H1 (cell line): ENCODE results near the gene NELL1. TPM values are rescaled to one million over a fixed set of nuclear protein-coding genes. Genes with fewer than 3 reads are reported as not detected.

Experiments used
- CTCF ChIA-PET: fragments of 300-600 bp; sonication (Branson Sonifier 250); formaldehyde crosslinking; loops from one replicate; lab custom pipeline; 2021; ENCODE audit not compliant: partially characterized antibody; lab: Charles Lee
- POLR2A ChIA-PET: fragments of 300-600 bp; sonication (Branson Sonifier 250); formaldehyde crosslinking; loops from one replicate; lab custom pipeline; 2021; ENCODE audit warnings: inconsistent platforms; ENCODE audit not compliant: partially characterized antibody; lab: Charles Lee
- DNase-seq, 2 experiments: peaks; one replicate each; pipeline versions ENCODE4 v3.0.0 to v3.0.0-alpha.2; 2010 to 2022; ENCODE audit warnings: low spot score in 2 of 2, low read depth in 1 of 2, mixed read lengths in 1 of 2
- FAIRE-seq: peaks from 2 replicates; lab custom pipeline; 2011; peaks lifted over from hg19 to GRCh38; lab: Jason Lieb, UNC
- H2AFZ ChIP-seq: 2 replicates; pipeline ENCODE4 v1.8.1; 2012; ENCODE audit warnings: low read length, inconsistent platforms
- H2AK5ac ChIP-seq: 2 replicates; pipeline ENCODE4 v1.6.1; 2013; ENCODE audit warnings: low read depth, low read length
- H2BK120ac ChIP-seq: replicated peaks from 2 replicates; pipeline ENCODE3; 2013; ENCODE audit warnings: low read depth, low read length, inconsistent platforms
- H2BK12ac ChIP-seq: 2 replicates; pipeline ENCODE4 v1.6.1; 2013; ENCODE audit warnings: low read depth, low read length
- H2BK15ac ChIP-seq: 2 replicates; pipeline ENCODE4 v1.6.1; 2013; ENCODE audit warnings: low read length
- H2BK20ac ChIP-seq: 2 replicates; pipeline ENCODE4 v1.6.1; 2013; ENCODE audit warnings: low read length
- H2BK5ac ChIP-seq: 2 replicates; pipeline ENCODE4 v1.6.1; 2013; ENCODE audit warnings: low read depth, low read length
- H3K14ac ChIP-seq: 2 replicates; pipeline ENCODE4 v1.6.1; 2013; ENCODE audit warnings: inconsistent platforms; ENCODE audit not compliant: insufficient read length
- H3K18ac ChIP-seq: 2 replicates; pipeline ENCODE4 v1.6.1; 2013; ENCODE audit warnings: low read length; ENCODE audit errors: extremely low read depth
- H3K23ac ChIP-seq: 2 replicates; pipeline ENCODE4 v1.6.1; 2013; ENCODE audit warnings: inconsistent platforms; ENCODE audit not compliant: insufficient read length
- H3K23me2 ChIP-seq: 2 replicates; pipeline ENCODE4 v1.6.1; 2013; ENCODE audit warnings: low read depth, low read length
- H3K27ac ChIP-seq: 2 replicates; pipeline ENCODE4 v1.6.1; 2011; ENCODE audit warnings: low read depth, low read length, inconsistent platforms
- H3K27me3 ChIP-seq, 4 experiments: replicated peaks in 1 of 4; 1 replicate in 1 of 4; 2 replicates in 3 of 4; pipeline versions ENCODE4 v1.6.1 to v1.8.1; 2011 to 2013; ENCODE audit warnings: low read length in 3 of 4, mild to moderate bottlenecking in 3 of 4, inconsistent platforms in 2 of 4, mixed read lengths in 2 of 4, moderate library complexity in 1 of 4; ENCODE audit not compliant: control insufficient read depth in 3 of 4, insufficient read depth in 3 of 4; ENCODE audit errors: extremely low read depth in 1 of 4
- H3K36me3 ChIP-seq, 4 experiments: 2 replicates each; pipeline versions ENCODE4 v1.6.1 to v1.8.1; 2011 to 2013; ENCODE audit warnings: mild to moderate bottlenecking in 4 of 4, low read length in 3 of 4, moderate library complexity in 2 of 4, control low read depth in 1 of 4, inconsistent platforms in 1 of 4; ENCODE audit not compliant: insufficient read depth in 4 of 4, control insufficient read depth in 2 of 4
- H3K4ac ChIP-seq: replicated peaks from 2 replicates; pipeline ENCODE3; 2013; ENCODE audit warnings: low read length, low read depth, mixed read lengths, inconsistent platforms; ENCODE audit not compliant: insufficient read length
- H3K4me1 ChIP-seq, 4 experiments: replicated peaks in 1 of 4; 1 replicate in 1 of 4; 2 replicates in 3 of 4; pipeline versions ENCODE4 v1.6.1 to v1.8.1; 2011 to 2013; ENCODE audit warnings: low read length in 3 of 4, inconsistent platforms in 2 of 4, mixed read lengths in 1 of 4; ENCODE audit not compliant: insufficient read depth in 4 of 4, control insufficient read depth in 3 of 4
- H3K4me2 ChIP-seq, 2 experiments: 2 replicates each; pipeline versions ENCODE4 v1.6.1 to v1.8.1; 2011 to 2013; ENCODE audit warnings: low read depth in 2 of 2, low read length in 2 of 2, control low read depth in 1 of 2, inconsistent platforms in 1 of 2, mild to moderate bottlenecking in 1 of 2; ENCODE audit not compliant: insufficient read depth in 1 of 2
- H3K4me3 ChIP-seq, 4 experiments: fragments of 200-600, 300-600 bp in 1 of 4; sonication (generic), shearing (Covaris generic), sonication (Bioruptor Twin) in 1 of 4; 2 replicates each; pipeline versions ENCODE4 v1.5.1 to v1.8.1; 2011 to 2016; ENCODE audit warnings: low read length in 4 of 4, low read depth in 3 of 4, control low read depth in 2 of 4, inconsistent platforms in 2 of 4, mild to moderate bottlenecking in 2 of 4, mixed read lengths in 1 of 4, moderate library complexity in 1 of 4; ENCODE audit not compliant: insufficient read depth in 2 of 4; ENCODE audit errors: extremely low read depth in 1 of 4
- H3K56ac ChIP-seq: replicated peaks from 2 replicates; pipeline ENCODE3; 2013; ENCODE audit warnings: low read depth, mild to moderate bottlenecking, mixed read lengths, low read length, inconsistent platforms; ENCODE audit not compliant: insufficient read length
- H3K79me1 ChIP-seq: 2 replicates; pipeline ENCODE4 v1.6.1; 2013; ENCODE audit warnings: low read depth, low read length, control low read depth
- H3K79me2 ChIP-seq, 2 experiments: 2 replicates each; pipeline versions ENCODE4 v1.6.1 to v1.8.1; 2012 to 2013; ENCODE audit warnings: low read length in 2 of 2, mild to moderate bottlenecking in 2 of 2, inconsistent platforms in 1 of 2; ENCODE audit not compliant: insufficient read depth in 2 of 2, control insufficient read depth in 1 of 2
- H3K9ac ChIP-seq, 4 experiments: replicated peaks in 1 of 4; 1 replicate in 1 of 4; 2 replicates in 3 of 4; pipeline versions ENCODE4 v1.6.1 to v1.8.1; 2011 to 2013; ENCODE audit warnings: low read depth in 3 of 4, low read length in 3 of 4, control low read depth in 2 of 4, mild to moderate bottlenecking in 2 of 4, moderate library complexity in 2 of 4, inconsistent platforms in 1 of 4; ENCODE audit errors: extremely low read depth in 1 of 4
- H3K9me3 ChIP-seq, 2 experiments: 2 replicates each; pipeline versions ENCODE4 v1.6.1 to v1.8.1; 2012 to 2013; ENCODE audit warnings: mild to moderate bottlenecking in 2 of 2, moderate library complexity in 2 of 2, control low read depth in 1 of 2, inconsistent platforms in 1 of 2, low read depth in 1 of 2, low read length in 1 of 2, mixed read lengths in 1 of 2; ENCODE audit not compliant: insufficient read depth in 2 of 2
- H4K20me1 ChIP-seq, 2 experiments: replicated peaks in 1 of 2; 2 replicates each; pipeline versions ENCODE3 to v1.8.1; 2011 to 2013; ENCODE audit warnings: inconsistent platforms in 2 of 2, low read length in 2 of 2, mild to moderate bottlenecking in 1 of 2; ENCODE audit not compliant: insufficient read depth in 2 of 2, control insufficient read depth in 1 of 2
- H4K5ac ChIP-seq: 2 replicates; pipeline ENCODE4 v1.6.1; 2013; ENCODE audit warnings: low read length, low read depth, mixed read lengths, inconsistent platforms; ENCODE audit not compliant: insufficient read length
- H4K8ac ChIP-seq: 2 replicates; pipeline ENCODE4 v1.8.0; 2013; ENCODE audit warnings: mild to moderate bottlenecking, moderate library complexity, low read length, inconsistent platforms; ENCODE audit not compliant: insufficient read depth; ENCODE audit errors: extremely low read depth
- H4K91ac ChIP-seq: replicated peaks from 2 replicates; pipeline ENCODE3; 2013; ENCODE audit warnings: low read length, mixed read lengths, inconsistent platforms; ENCODE audit not compliant: insufficient read length
- CHD1 ChIP-seq: IDR thresholded peaks from 2 replicates; pipeline ENCODE4 v1.6.1; 2012; ENCODE audit warnings: low read depth, low read length, improper control_type of control experiment
- EP300 ChIP-seq, 2 experiments: IDR thresholded peaks; 1 replicate in 1 of 2; 2 replicates in 1 of 2; pipeline ENCODE4 v1.6.1; 2011 to 2012; ENCODE audit warnings: low read depth in 2 of 2, low read length in 2 of 2, mild to moderate bottlenecking in 2 of 2, borderline replicate concordance in 1 of 2, inconsistent platforms in 1 of 2, moderate library complexity in 1 of 2
- NRF1 ChIP-seq: IDR thresholded peaks from 2 replicates; pipeline ENCODE4 v1.6.1; 2011; ENCODE audit warnings: mild to moderate bottlenecking, low read depth, low read length, improper control_type of control experiment
- POU5F1 ChIP-seq: IDR thresholded peaks from 2 replicates; pipeline ENCODE4 v1.6.1; 2011; ENCODE audit warnings: low read depth, mild to moderate bottlenecking, low read length, moderate library complexity
- SIRT6 ChIP-seq: IDR thresholded peaks from one replicate; pipeline ENCODE4 v1.7.1; 2012; ENCODE audit warnings: low read length, inconsistent platforms
- YY1 ChIP-seq: IDR thresholded peaks from 2 replicates; pipeline ENCODE4 v1.6.1; 2011; ENCODE audit warnings: low read depth, mild to moderate bottlenecking, low read length
- WGBS, 2 experiments: shearing (Covaris generic) in 1 of 2; methylation state at CpG; one replicate each; pipeline versions ENCODE4 v1.1.6 to v1.1.7; 2013 to 2015; ENCODE audit warnings: low lambda C conversion rate in 2 of 2, mixed read lengths in 2 of 2, inconsistent platforms in 1 of 2, low coverage in 1 of 2, missing lambda C conversion rate in 1 of 2; ENCODE audit not compliant: insufficient replicate concordance in 2 of 2, insufficient coverage in 1 of 2, insufficient read length in 1 of 2; ENCODE audit errors: extremely low coverage in 1 of 2, missing lambda C conversion rate in 1 of 2; 5-methylcytosine and 5-hydroxymethylcytosine counted together
- polyA plus RNA-seq, 7 experiments: library from polyadenylated mRNA; depleted of rRNA in 3 of 7; stranded (reverse) in 5 of 7; unstranded in 2 of 7; fragments of >200 nt in 5 of 7; fragments of 200-250 nt in 2 of 7; gene quantifications; 1 replicate in 5 of 7; 2 replicates in 1 of 7; 4 replicates in 1 of 7; pipeline versions ENCODE4 v1.2.1 to v1.2.3, GENCODE V29; 2011 to 2013; ENCODE audit warnings: missing spikeins in 2 of 7, mixed read lengths in 2 of 7
- total RNA-seq: library from RNA; stranded (reverse); fragmentation: NEBNext Ultra II Directional; extraction: Animal tissue kit (Norgen Biotek cat#: 25700); gene quantifications from 2 replicates; pipeline ENCODE4 v1.2.1, GENCODE V29; 2021

The NELL1 gene
- total and polyA plus RNA-seq, 2 of the 8 experiments (the other 6 are each of a cell fraction or from before 2014, with no cell fraction given): 0.21 TPM; not detected in 1

- H3K79me1 ChIP-seq: no peaks in the 10 kb centered on the region
- no peak overlapping the region for H2BK15ac ChIP-seq
- POLR2A ChIA-PET: no interaction called here
- no peak overlapping the region for H3K9ac ChIP-seq
- peak overlapping the region; percentile 48; the same call in 1 of the 2 replicates for H2AFZ ChIP-seq
- no peak overlapping the region for H3K56ac ChIP-seq
- no peak overlapping the region for H4K91ac ChIP-seq
- 90% methylated on average over 2 of the region's 2 CpGs; no CpG with 5 or more reads in 1 of the 2 experiments for WGBS, 2 experiments
- no peak overlapping the region for H3K27ac ChIP-seq
- no peak overlapping the region for H3K18ac ChIP-seq
- no peak overlapping the region for H3K4ac ChIP-seq
- no peaks in the 10 kb centered on the region for H3K23me2 ChIP-seq
- no peaks in the 10 kb centered on the region for H3K9me3 ChIP-seq
- no peak overlapping the region for H2BK5ac ChIP-seq
- no peak overlapping the region for H2AK5ac ChIP-seq
- H3K4me1 ChIP-seq: no peaks in the 10 kb centered on the region
- no peak overlapping the region for H2BK12ac ChIP-seq
- DNase-seq (no peak), FAIRE-seq (no peak)
- H2BK120ac ChIP-seq: no peak overlapping the region
- no peaks in the 10 kb centered on the region for H3K79me2 ChIP-seq
- H4K20me1 ChIP-seq: no peaks in the 10 kb centered on the region
- no peak overlapping the region for H3K14ac ChIP-seq
- CTCF ChIA-PET: no interaction called here
- H3K4me2 ChIP-seq: no peak overlapping the region
- no peaks in the 10 kb centered on the region for H3K27me3 ChIP-seq
- H4K5ac ChIP-seq: no peak overlapping the region
- H3K23ac ChIP-seq: no peak overlapping the region
- no peak overlapping the region for H3K4me3 ChIP-seq
- H2BK20ac ChIP-seq: no peak overlapping the region
- H3K36me3 ChIP-seq: no peaks in the 10 kb centered on the region
- no peak overlapping the region for H4K8ac ChIP-seq
- no peak for TF ChIP-seq YY1
- TF ChIP-seq CHD1: no peak
- TF ChIP-seq SIRT6: no peak
- no peak for TF ChIP-seq POU5F1
- no peak for TF ChIP-seq NRF1
- TF ChIP-seq EP300 (IDR thresholded peaks at IDR 0.05; ENCODE audit: borderline replicate concordance in 1 of 2, low read depth in 2 of 2, low read length in 2 of 2): no peak
Observed at GRCh38 chr11:21415606-21416005, 746.2 kb downstream of the NELL1 start.
